NCI-H1694 (cell line): ENCODE measurements around the gene UBE2N.
A peak's percentile ranks its signal among the peaks of the same experiment; 100 is the strongest.
"Not testable (repeated sequence)": the region's sequence is repeated elsewhere in the genome, so short reads cannot be mapped to it uniquely, and the experiment has no call there.

ENCODE experiments used
- DNase-seq: peaks from one replicate; lab custom pipeline; 2025; lab: John Stamatoyannopoulos, UW

Gene UBE2N

DNA sequence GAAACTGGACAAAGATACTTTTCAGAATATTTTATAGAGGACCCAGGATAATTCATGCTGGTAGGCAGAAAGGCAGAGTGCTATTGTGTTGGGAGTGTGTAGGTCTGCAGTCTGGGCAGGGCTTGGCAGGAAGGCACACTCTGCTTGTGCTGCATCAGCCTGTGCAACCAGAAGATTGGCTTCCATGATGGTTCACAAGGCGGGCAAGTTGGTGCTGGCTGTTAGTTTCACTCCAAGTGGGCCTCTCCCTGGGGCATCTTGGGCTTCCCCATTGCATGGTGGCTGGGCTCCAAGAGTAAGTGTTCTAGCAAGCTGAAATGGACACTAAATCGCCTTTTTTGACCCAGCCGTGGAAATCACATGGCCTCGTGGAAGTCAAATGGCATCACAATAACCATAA lies 1.8 kb upstream of the UBE2N start:
- DNase-seq, result no peak

DNA sequence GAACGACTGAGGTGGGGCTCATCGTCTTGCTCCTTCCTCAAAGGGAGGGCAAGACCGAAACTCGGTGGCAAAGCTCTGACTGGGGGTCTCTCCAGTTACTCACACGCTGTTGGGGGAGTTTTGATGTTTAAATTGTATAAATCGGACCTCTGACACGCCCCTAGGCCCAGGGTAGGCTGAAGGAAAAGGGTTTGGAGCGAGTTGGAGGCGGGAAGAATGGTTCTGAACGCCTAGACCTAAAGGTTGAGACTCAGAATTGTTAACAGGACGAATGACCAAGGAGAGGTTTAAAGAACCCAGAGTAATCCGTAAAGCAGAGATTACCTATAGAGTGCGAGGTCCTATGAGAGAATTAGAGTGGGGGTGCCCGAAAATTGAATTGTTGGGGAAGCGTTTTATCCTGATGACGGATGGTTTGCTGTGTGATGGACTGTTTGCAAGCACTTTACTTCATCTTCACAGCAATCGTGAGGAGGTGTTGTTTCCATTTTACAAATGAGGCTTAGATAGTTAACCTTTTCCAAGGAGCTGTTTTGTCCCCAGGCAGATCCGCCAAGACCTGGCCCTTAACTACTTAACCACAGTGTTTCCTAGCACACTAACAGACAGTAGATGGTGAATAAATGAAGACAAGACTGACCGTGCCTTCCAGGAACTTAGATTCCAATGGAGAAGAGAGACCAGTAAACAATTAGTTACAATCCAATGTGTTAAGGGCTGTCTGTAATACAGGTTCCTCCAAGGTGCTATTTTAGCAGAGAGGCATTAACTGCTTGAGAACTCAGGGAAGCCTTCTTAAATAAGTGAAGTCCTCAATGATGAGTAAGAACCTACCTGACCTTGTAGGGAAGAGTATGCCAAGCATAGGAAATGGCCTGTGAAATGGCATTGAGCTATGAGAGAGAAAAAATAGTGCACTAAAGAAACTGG lies 929 bp upstream of the UBE2N start:
- DNase-seq, result no peak

- no peak for DNase-seq
These were observed 598 bp downstream of the UBE2N start for GRCh38 chr12:93441081-93441616.

GRCh38 chr12:93440043-93440835 lies 1.5 kb downstream of the UBE2N start:
- DNase-seq, result no peak

DNA sequence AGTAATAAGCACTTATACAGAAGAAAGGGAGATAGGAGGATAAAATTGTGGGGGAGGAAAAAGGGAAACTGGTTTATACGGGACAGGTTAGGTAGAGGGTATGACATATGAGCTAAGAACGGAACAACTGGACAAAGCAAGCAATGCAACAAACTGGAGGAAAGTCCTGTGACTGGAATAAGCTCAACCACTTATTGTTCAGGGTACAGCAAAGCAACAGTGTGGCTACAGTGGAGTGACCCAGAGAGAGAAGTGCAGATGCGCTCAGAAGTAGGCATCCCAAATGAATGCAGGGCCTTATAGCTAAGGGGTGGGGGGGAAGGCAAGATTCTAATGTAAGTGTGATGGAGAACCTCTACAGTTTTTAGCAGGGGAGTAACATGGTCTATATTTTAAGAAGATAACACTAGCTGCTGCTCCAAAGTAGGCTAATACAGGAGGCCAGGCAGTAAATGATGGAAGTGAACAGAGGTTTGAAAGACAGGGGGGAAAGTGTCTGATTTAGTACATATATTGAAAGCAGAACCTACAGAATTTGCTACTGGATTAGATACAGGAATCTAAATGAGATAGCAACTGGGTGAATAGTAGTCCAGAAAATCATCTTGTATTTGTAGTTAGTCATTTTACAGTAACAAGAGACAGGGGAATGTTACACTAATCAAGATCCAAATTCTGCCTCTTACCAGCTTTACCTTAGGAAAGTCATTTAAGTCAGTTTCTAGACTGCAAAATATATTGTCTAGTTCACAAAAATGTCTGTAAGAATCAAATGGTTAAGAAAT lies 3.3 kb downstream of the UBE2N start:
- DNase-seq, result no peak

DNA sequence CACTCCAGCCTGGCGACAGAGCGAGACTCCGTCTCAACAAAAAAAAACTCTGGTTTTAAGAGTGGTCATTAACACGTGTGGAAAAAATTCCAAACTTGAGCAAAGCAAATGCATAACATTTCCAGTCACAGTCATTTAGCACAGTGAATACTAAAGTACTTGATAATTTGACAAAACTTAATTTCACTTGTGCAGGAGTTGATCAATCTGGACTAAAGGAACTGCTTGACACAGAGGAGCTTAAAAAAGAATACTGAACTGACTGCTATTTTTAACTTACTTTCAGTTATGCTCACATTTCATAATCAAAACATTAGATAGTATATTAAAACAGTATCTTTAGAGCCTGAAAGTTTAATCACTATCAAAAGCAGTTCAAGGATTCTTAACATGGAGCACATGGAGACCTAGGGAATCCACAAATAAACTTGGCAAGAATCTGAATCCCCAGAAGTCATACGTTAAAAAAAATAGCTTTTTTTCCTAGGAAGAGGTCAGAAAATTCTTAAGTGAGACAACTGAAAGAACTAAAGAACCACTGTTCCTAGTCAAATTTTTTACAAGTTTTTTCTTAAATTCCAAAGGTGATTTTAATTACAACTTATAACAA lies 7.4 kb downstream of the UBE2N start:
- no peak for DNase-seq

DNA sequence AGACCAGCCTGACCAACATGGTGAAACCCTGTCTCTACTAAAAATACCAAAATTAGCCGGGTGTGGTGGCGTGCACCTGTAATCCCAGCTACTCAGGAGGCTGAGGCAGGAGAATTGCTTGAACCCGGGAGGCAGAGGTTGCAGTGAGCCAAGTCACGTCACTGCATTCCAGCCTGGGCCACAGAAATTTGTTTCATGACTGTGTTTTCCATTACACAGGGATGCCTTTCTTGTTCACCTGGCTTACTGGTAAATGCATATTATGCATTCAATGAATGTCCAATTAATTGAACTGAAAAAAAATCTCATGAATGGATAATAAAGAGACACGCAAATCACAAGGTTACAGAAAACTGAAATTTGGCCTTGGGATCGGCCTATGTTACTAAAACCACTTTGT lies 9.7 kb downstream of the UBE2N start:
- not testable (repeated sequence) for DNase-seq

DNA sequence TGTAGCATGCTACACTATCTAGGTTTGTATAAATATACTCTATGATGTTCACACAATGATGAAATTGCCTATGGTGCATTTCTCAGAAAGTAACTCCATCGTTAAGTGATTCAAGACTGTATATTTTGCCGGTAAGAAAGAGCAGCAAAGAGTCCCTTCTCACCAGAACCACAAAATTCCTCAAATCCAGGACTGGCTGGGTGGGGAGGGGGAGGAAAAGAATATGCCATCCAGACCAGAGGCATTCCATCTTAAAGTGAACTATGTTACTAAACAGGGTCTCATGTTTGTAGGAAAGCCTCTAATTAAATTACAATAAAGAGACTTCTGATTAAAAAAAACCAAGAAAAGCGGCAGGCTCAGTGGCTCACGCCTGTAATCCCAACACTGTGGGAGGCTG lies 11.5 kb downstream of the UBE2N start:
- no peak for DNase-seq

- no peak for DNase-seq
These were observed 11.9 kb downstream of the UBE2N start for GRCh38 chr12:93429852-93430251.

DNA sequence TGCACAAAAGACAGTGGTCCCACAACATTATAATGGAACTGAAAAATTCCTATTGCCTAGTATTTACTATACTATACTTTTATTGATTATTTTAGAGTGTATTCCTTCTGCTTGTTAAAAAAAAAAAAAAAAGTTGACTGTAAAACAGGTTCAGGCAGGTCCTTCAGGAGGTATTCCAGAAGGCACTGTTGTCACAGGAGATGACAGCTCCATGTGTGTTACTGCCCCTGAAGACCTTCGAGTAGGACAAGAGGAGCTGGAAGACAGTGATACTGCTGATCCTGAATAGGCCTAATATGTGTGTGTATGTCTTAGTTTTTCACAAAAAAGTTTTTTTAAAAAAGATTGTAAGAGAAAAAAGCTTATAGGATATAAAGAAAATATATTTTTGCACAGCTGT lies 12.3 kb downstream of the UBE2N start:
- DNase-seq, result no peak

- DNase-seq, result no peak
These were observed 13.8 kb downstream of the UBE2N start for GRCh38 chr12:93427779-93428564.

DNA sequence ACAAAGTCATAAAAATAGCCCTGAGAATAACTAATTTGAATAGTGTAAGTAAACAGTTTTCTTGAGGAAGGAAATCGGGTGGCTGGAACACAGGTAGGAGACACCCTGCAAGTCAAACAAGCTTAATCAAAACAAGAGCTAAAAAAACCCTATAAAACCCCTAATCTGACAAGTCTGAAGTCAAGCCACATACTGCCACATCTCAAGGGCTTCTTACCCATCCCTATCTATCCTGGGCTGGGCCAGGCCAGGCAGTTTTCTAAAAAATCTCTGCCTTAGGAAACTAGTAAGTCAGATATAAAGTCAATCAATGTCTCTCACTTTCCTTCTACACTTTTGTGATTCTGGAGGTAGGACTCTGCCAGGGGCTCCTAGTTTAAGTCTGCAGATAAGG lies 15.3 kb downstream of the UBE2N start:
- no peak for DNase-seq

DNA sequence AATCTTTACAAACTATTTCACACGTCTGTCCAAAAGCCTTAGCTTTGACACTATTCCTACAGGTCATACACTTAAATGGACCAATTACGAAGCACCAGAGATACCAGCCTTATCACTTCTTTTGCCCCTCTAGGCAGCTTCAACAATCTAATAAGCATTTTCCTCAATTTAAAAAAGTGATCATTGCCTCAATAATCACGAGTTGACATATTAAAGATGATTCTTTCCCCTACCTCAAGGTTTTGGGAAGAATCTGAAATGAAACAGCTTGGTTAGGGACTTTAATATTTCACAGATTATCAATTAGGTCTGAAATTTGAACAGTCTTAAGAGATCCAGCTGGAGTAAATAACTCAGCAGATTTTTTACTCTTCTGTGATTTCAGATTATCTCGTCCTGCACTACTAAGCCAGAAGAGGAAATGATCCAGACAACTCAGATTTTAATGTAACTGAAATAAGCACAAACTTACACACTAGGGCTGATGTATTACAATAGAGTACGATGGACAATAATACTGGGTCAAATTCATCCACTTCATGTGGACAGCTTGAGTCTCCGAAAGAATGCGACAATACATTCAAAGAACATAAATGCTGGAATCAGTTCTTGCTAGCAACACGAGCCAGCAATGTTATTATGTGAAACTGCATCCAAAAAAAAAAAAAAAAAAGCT lies 15.9 kb downstream of the UBE2N start:
- DNase-seq, result no peak

DNA sequence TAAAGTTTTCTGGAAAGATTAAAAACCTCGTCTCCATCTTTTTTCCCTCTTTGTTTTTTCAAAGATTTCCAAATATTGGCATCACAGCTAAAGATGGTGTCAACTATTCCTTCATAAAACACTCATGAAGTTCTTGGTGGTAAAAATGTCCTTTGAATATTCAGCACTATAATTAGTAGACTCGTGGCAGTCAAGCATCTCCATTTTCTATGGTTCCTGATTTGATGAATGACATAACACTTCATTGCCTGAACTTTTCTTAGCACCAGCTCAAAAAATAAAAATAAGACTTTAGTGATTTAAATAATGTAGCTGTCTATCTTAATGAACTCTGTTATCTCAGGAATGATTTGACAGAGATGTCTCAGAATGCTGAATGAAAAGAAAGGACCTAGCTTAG lies 19.7 kb downstream of the UBE2N start:
- no peak for DNase-seq

DNA sequence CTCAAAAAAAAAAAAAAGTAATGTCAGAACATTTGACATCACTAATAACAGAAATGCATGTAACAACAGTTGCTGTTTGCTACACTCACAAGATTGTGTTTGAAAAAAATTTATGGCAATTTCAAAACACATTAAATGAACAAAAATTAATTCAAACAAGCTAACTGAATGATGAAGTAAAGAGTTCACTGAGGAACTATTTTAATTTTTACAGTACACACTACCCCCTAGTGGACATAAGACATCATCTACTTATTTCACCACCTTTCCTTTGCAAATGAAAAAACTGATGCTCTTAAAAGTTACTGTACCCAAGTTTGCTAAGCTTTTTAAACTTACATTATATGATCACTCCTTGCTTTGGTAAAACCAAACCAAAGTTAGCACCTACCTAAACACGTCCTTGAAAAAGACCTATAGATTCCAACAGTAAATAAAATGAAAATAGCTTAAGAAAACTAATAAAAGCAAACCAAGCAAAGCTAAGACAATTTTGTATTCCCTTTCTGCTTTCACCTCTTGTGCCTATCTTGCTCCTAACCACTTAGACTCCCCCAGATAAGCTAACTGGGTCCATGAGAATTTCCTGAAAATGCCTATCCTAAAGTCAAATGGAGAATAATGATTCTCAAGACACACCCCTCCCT lies 22.2 kb downstream of the UBE2N start:
- peak; percentile 9 for DNase-seq

GRCh38 chr12:93417967-93418480 lies 23.7 kb downstream of the UBE2N start:
- DNase-seq, result no peak

DNA sequence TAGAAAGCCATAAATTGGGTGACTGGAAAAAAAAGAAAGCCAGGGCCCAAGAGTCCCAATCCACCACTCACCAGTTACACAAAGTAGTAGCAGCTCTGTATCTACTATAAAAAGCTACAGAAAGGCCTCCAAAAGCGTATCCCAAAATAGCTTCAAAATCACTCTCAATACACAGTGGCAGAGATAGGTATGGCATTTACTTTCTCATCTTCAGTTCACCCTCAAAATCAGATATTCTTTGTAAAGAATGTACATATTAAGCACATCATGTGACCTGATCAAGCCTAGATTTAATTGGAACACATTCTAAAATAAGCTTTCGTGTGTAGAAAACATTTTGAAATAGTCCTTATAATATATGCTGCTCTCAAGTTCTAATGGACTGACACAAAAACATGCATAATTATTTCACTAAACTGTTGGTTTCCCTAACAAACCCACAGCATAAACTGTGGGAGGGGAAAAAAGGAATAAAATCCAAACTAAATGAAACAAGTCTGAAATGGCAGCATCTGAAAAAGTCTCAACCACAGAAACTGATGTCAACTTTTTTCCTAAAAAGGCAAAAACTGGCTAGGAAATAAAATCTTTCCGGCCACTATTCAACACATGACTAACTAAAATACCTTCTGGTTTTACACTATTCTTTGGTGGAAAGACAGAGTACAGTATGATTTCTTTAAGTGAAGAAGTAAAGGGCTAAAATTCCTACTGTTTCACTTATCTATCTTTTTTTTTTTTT lies 25.9 kb downstream of the UBE2N start:
- DNase-seq, result no peak

- DNase-seq, result no peak
These were observed 28.7 kb downstream of the UBE2N start for GRCh38 chr12:93413064-93413463.

DNA sequence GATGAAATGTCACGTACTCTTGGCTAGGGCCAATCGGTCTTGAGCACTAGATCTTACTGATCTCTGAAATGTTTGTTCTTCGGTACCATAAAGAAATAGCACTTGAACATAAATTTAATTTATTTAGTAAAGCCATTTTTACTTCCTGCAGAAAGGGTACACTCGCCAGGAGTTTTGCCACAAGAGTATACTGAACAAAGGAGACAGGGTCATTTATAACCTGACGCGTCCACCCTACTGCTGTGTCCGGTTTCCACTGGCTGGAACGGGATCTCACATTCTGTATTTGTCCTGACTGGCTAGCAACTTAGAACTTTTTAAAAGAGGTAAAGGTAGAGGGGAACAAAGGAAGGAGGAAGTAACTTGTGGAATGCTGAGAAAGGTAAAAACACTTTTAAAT lies 29.4 kb downstream of the UBE2N start:
- DNase-seq, result not testable (repeated sequence)
